ENCODE results near the gene LTBR. TPM values are rescaled to one million over a fixed set of nuclear protein-coding genes. Genes with fewer than 3 reads are reported as not detected.

The LTBR gene
- total and polyA plus RNA-seq, 2 donors (not counting 3 experiments of a cell fraction or from before 2014, with no cell fraction given), result 70.7 to 102 TPM

DNA sequence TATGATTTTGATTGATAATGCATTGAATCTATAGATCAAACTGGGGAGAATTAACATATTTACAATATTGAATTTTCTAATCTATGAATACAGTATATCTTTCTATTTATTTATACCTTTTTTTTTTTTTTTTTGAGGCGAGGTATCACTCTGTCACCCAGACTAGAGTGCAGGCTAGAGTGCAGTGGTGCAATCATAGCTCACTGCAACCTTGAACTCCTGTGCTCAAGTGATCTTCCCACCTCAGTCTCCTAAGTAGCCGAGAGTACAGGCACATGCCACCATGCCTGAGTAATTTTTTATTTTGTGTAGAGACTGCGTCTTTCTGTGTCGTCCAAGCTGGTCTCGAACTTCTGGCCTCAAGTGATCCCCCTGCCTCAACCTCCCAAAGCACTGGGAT, 20.4 kb downstream of the LTBR start:
- no TSS peak for BruUV-seq (replicated peaks)
- CTCF ChIA-PET, result interaction anchor here (1.1 to 1.5 kb wide), 2 partner anchors 19 to 61 kb away, joined by 4 to 6 read pairs; no protein-coding TSS in a partner anchor

More for the DNA sequence above, 20.4 kb downstream of the LTBR start:
- Histone ChIP-seq H3K4me1 (ENCODE audit: control insufficient read depth, extremely low read depth, insufficient read depth, low read length) (no peaks in the 10 kb centered on the region), H3K27me3 (ENCODE audit: control insufficient read depth in 2 of 2, insufficient read depth in 2 of 2, low read length in 2 of 2) (no peaks in the 10 kb centered on the region), H3K9me3 (replicated peaks; ENCODE audit: control insufficient read depth, insufficient read depth, low read length) (no peaks in the 10 kb centered on the region), H3K79me2 (ENCODE audit: control insufficient read depth, insufficient read depth, low read length) (no peaks in the 10 kb centered on the region), H3K4me2 (ENCODE audit: insufficient read depth, low read length) (no peak overlapping the region), H4K20me1 (replicated peaks; ENCODE audit: control insufficient read depth, extremely low read depth, insufficient read depth, low read length) (no peaks in the 10 kb centered on the region), H3K9ac (replicated peaks; ENCODE audit: extremely low read depth, insufficient read depth, low read length) (no peak overlapping the region), H3K36me3 (ENCODE audit: control insufficient read depth in 2 of 2, extremely low read depth in 1 of 2, insufficient read depth in 2 of 2, low read length in 2 of 2) (no peaks in the 10 kb centered on the region), H3K4me3 (replicated peaks in 1 of 3; ENCODE audit: insufficient read depth in 1 of 3, low read depth in 1 of 3, low read length in 3 of 3) (no peak overlapping the region), H3K27ac (ENCODE audit: insufficient read depth, low read depth, low read length) (no peak overlapping the region), H2AFZ (ENCODE audit: low read depth, low read length) (no peak overlapping the region), H3K9me1 (replicated peaks; ENCODE audit: control insufficient read depth, extremely low read depth, insufficient read depth, low read length) (no peaks in the 10 kb centered on the region)
- intact Hi-C loops (cut with micrococcal nuclease), result no loop called here
- no peak for DNase-seq (ENCODE audit: low read depth, low spot score)
- FAIRE-seq, result no peak
- TF ChIP-seq POLR2AphosphoS5 (IDR thresholded peaks at IDR 0.05; ENCODE audit: insufficient read depth, low read depth, low read length) (no peak), MAX (IDR thresholded peaks at IDR 0.05; ENCODE audit: insufficient read depth, insufficient read length) (no peak), EZH2 (IDR thresholded peaks at IDR 0.05; ENCODE audit: borderline replicate concordance, low read depth, low read length, severe bottlenecking) (no peak), MYC (IDR thresholded peaks at IDR 0.05; ENCODE audit: low read depth, low read length) (no peak), POLR2A (IDR thresholded peaks at IDR 0.05; ENCODE audit: low read depth, low read length) (no peak), JUN (IDR thresholded peaks at IDR 0.05; ENCODE audit: borderline replicate concordance, insufficient read depth, insufficient read length, low read depth) (no peak), CTCF (IDR thresholded peaks at IDR 0.05; ENCODE audit: extremely low read depth in 1 of 2, insufficient read depth in 1 of 2, low read depth in 1 of 2, low read length in 2 of 2) (no peak), FOS (IDR thresholded peaks at IDR 0.05; ENCODE audit: borderline replicate concordance, insufficient read depth, low read length) (no peak), GATA2 (IDR thresholded peaks at IDR 0.05; ENCODE audit: insufficient read depth, insufficient read length, low read depth, low read length) (no peak)
- POLR2A ChIA-PET, result no interaction called here
- dilution Hi-C loops (cut with MboI; ENCODE audit: extremely low pct_ligation_motif_present, low sequenced_read_pairs), result no loop called here

Measured in endothelial cell of umbilical vein (primary cell).